NCI-H128 (cell line): Measurements from ENCODE around the gene NOTCH3.

ENCODE experiments used
- DNase-seq: peaks from one replicate; lab custom pipeline; 2025; ENCODE audit not compliant: unreplicated experiment; lab: John Stamatoyannopoulos, UW

The NOTCH3 gene

DNA sequence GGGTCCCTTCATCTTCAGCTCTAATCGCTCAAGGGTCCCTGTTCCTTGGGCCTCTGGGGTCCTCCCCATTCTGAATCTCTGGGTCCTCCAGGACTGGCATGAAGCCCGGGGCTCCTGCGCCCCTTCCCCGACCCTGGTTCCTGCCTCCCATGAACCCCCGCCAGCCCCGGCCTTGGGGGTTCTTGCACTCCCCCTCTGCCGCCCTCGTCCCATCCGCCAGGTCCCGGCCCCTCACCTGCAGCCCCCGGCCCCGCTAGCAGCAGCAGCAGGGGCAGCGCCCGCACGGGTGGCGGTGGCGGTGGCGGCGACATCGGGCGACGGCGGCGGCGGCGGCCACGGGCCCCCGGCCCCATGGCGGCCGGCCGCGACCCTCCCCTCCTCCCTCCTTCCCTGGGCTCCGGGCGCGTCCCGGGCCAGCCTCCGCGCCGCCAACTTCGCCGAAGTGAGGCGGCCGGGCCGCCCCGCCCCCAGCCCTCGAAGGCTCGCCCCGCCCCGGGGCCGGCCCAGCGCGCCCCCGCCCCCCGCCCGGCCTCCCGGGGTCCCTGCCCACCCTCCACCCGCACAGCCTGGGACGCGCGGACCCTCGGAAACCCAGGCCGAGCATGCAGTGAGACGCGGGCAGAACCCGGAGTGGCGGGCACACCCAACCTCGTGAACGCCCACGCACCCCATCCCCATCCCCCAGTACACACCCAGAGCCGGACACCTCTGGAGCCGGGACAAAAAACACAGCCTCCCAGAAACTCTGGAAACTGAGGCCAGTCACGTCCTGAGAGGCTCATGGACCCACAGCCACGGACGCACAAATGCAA lies at the start of gene NOTCH3:
Gene NOTCH3 (minus strand): TSS at position 443 of the 812 bp plus-strand sequence. CDS start 90 bp downstream, at position 353.
- no peak for DNase-seq

- no peak for DNase-seq
Measured at GRCh38 chr19:15250640-15250993, 49.8 kb upstream of the NOTCH3 start.

GRCh38 chr19:15249972-15250639 lies 49.3 kb upstream of the NOTCH3 start:
- no peak for DNase-seq

- DNase-seq, result no peak
Measured at GRCh38 chr19:15249528-15249874, 48.7 kb upstream of the NOTCH3 start.

DNA sequence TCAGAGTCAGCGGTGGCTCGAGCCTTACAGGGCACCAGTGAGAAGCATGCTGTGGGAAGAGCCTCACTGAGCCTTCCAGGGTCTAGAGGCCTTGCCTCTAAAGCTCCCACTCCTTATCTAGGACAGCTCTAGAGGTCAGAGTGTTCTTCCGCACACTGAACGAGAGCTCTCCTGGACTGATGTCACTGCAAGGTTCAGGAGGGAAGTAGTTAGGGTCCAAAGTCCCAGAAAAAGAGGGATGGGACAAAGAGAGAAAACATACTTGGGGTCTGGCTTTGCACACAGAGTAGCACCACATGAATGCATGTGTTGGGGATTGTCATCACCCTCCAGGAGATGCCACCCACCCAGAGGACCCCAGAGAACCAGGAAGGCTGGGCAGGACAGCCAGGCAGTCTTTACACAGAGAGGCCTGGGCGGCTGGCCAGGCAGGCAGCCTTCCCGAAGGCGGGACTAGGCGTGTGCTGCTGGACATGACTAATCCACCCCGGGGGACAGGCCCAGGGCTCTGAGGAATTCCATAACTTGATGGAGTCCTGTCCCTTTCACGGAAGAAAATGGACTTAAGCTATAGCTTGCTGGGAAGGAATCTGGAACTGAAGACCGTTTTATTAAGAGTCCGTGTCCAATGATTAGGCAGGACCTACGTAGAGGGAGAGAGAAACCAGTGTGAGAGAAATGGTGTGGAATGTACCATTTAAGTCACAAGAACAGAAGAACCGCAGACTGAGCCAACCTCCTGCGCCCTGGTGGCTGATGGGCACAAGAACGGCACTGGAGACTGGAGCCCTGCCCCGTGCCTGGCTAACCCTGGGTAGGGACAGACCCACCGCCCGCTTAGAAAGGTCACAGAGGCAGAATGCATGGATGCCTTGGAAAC lies 48.1 kb upstream of the NOTCH3 start:
- no peak for DNase-seq

- DNase-seq, result no peak
Measured at GRCh38 chr19:15248106-15248505, 47.3 kb upstream of the NOTCH3 start.

GRCh38 chr19:15247107-15248014 lies 46.6 kb upstream of the NOTCH3 start:
- no peak for DNase-seq

GRCh38 chr19:15246198-15246481 lies 45.3 kb upstream of the NOTCH3 start:
- no peak for DNase-seq

DNA sequence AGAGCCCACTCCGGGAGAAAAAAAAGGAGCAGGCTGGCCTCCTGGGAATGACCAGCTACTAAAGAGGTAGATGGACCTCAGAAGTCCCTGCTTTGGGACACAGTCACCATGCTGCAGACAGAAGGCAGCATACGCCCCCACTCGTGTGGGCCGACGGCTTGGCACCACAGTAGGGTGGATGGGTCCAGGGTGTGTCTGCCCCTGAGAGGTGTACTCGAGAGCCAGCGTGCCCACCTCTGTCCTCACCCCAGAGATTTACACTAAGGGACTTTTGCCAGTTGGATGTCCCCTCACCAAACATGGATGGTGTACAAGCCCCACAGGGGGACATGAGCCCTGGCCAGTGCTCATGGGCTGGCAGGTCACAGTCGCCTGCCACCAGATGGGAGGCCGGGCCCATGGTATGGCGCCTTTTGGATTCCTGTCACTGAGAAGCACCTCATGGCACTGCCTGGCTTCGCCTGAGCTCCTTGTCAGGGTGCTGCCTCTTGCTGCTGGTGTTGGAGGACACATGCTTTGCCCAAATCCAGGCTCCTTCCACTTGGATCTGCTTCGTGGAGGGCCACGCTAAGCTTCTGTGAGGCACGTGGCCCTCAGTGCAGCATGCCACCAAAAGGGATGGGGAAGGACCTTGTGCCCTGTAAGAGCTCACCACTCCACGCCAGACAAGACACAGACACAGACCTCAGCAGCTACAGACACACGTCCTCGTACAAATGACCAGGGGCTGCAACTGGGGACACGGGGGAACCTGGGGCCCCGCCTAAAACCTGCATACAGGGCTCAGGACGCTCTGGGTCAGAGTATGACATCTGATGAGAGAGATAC lies 44.8 kb upstream of the NOTCH3 start:
- DNase-seq, result no peak

- no peak for DNase-seq
Measured at GRCh38 chr19:15244808-15245207, 44.0 kb upstream of the NOTCH3 start.

DNA sequence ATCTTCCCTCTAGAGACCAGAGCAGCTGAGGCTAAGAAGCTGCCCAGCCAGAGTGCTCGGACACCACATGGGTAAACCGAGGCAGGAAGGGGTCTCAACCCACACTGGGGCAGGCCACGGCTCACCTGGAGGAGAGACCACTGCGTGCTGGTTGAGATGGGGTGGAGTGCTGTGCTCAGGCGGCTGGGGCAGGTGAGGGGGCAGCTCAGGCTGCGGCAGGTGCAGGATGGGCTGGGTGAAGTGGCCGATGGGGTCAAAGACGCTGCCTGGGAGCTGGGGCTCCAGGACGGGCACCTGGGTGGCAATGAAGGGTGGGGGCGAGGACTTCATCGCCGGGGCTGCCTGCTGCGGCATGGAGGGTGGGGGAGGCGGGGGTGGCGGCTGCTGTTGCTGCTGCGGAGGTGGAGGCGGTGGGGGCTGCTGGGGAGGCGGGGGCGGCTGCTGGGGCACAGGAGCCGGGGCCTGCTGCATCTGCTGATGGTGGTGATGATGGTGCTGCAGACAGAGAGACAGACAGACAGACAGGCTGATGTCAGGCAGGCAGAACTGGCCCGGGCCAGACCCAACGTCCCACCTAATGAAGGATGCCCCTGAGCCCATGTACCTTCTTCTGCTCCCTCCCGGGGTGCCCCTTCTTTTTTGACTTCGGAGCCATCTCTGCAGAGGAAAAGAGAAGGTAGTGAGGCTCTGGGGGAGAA lies 43.5 kb upstream of the NOTCH3 start:
- no peak for DNase-seq

DNA sequence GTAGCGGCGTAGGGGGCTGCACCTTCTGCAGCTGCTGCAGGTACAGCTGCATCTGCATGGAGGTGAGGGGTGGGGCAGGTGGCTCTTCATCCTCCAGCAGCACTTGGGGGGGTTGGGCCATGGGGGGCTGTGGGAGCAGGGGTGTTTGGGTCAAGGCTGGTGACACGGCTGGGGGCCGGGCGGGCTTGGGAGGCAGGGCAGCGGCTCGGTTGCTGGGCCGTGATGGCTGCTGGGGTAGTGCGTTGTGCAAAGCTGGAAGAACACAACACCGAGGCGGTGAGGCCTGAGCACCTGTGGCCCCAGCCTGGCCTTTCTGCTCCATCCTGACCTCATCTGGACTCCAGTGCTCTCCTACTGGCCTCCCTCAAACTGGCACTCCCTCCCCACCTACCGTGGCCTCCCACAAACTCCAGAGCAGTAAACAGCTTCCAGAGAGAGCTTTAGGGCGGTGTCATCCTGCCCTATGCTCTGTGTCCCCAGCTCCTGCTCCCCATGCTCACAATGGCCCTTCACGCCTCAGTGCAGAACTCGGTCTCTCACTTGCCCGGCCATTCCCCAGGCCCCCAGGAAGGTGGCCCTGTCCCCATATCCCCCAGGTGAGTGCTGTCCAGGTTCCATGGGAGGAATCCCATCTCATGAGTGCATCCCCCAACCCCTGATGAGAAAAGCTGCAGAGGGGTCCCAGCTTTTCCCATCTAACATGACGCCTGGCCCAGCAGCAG lies 42.6 kb upstream of the NOTCH3 start:
- DNase-seq, result no peak

- no peak for DNase-seq
Measured at GRCh38 chr19:15241259-15241910, 40.6 kb upstream of the NOTCH3 start.

GRCh38 chr19:15240515-15240914 lies 39.7 kb upstream of the NOTCH3 start:
- DNase-seq, result no peak

DNA sequence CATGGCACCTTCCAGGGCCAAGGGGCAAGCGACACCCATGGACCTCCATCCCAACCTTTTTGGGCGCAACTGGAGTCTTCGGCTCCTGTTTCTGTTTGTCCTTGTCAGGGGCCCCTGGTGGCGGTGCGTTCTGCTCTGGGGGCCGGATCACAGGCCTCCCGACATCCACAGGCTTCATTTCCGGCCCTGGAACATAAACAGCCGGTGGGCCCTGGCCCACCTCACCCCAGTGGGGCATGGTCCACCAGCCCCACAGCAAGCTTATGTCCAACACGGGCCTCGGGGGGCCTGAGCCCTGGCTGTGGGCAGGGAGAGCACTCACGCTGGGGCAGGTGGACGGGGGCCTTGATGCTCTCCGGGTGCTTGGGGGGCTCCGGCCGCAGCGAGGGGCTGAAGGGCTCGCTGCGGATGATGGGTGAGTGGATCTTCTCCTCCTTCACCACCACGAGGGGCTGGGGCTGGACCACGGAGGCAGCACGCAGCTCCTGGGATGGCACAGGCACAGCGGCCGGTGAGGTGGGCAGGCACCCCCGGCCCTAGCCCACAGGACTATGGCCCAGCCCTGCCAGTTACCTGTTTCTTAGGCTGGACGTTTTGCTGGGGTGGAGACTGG lies 38.6 kb upstream of the NOTCH3 start:
- DNase-seq, result no peak

DNA sequence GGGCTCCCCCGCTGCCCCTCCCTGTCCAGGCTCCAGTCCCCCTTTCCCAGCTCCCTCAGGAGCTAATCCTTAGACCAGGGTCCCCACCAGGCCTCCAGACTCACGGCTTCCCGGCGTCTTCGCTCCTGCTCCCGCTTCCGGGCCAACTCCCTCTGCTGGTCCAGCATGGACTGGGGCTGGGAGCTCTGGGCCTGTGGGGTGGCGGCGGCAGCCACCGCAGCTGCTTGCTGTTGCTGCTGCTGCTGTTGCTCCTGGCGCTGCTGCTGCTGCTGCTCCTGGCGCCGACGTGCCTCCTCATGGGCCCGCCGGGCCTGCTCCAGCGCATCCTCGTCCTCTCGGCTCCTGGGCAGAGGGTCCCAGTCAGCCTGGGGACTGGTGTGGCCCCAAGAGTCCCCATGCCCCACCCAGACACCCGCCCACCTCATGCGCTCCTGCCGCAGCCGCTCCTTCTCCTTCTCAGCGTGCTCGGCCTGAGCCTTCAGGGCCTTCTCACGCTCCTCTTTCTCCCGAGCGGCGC lies 37.9 kb upstream of the NOTCH3 start:
- DNase-seq, result no peak

GRCh38 chr19:15237759-15238638 lies 37.2 kb upstream of the NOTCH3 start:
- no peak for DNase-seq
